Activated B cell treated with CpG ODN at 0.5 μM for 24 hours (primary cell): ENCODE measurements around the gene ZNF91. TPM values are rescaled to one million over a fixed set of nuclear protein-coding genes. Genes with fewer than 3 reads are reported as not detected.

ENCODE experiments used
- ATAC-seq: fragments of 200-7000 bp; cut with Tn5 transposase; one replicate; pipeline ENCODE4 v1.10.0; 2021; ENCODE audit warnings: low read depth, mild to moderate bottlenecking, moderate library complexity
- CTCF ChIA-PET: fragments of 350-600 bp; sonication (Branson Sonifier 250); formaldehyde crosslinking; loops from one replicate; lab custom pipeline; 2021; ENCODE audit warnings: antibody characterized with exemption; lab: Charles Lee
- POLR2A ChIA-PET: fragments of 350-600 bp; sonication (Branson Sonifier 250); formaldehyde crosslinking; loops from one replicate; lab custom pipeline; 2021; ENCODE audit warnings: antibody characterized with exemption; lab: Charles Lee
- DNase-seq: peaks from one replicate; pipeline ENCODE4 v3.0.0; 2022
- H3K27ac Mint-ChIP-seq: one replicate; pipeline ENCODE4 v1.8.0; 2020; ENCODE audit warnings: mixed read lengths
- H3K27me3 Mint-ChIP-seq: one replicate; pipeline ENCODE4 v1.8.0; 2021; ENCODE audit warnings: mixed read lengths
- H3K36me3 Mint-ChIP-seq: one replicate; pipeline ENCODE4 v1.8.0; 2021; ENCODE audit warnings: low read depth, mixed read lengths
- H3K4me1 Mint-ChIP-seq: one replicate; pipeline ENCODE4 v1.8.0; 2021; ENCODE audit warnings: mixed read lengths
- H3K4me3 Mint-ChIP-seq: one replicate; pipeline ENCODE4 v1.8.0; 2020; ENCODE audit warnings: mild to moderate bottlenecking, mixed read lengths
- H3K9me3 Mint-ChIP-seq: one replicate; pipeline ENCODE4 v1.8.0; 2020; ENCODE audit warnings: mixed read lengths
- intact Hi-C: fragments of 100-400 bp; cut with micrococcal nuclease; formaldehyde crosslinking; loops from one replicate; pipeline ENCODE4 v1.15.1; 2024
- total RNA-seq: library from RNA; stranded (reverse); gene quantifications from 2 replicates; pipeline ENCODE4 v1.2.3, GENCODE V29; 2022
- TF ChIP-seq, protein P1 (sequence below): fragments of 200-600 bp; IDR thresholded peaks from one replicate; pipeline ENCODE4 v1.8.0; 2022; ENCODE audit warnings: antibody characterized with exemption, mild to moderate bottlenecking

Gene ZNF91
- total RNA-seq, 1 donor from 2014 or later: 70.9 TPM

DNA sequence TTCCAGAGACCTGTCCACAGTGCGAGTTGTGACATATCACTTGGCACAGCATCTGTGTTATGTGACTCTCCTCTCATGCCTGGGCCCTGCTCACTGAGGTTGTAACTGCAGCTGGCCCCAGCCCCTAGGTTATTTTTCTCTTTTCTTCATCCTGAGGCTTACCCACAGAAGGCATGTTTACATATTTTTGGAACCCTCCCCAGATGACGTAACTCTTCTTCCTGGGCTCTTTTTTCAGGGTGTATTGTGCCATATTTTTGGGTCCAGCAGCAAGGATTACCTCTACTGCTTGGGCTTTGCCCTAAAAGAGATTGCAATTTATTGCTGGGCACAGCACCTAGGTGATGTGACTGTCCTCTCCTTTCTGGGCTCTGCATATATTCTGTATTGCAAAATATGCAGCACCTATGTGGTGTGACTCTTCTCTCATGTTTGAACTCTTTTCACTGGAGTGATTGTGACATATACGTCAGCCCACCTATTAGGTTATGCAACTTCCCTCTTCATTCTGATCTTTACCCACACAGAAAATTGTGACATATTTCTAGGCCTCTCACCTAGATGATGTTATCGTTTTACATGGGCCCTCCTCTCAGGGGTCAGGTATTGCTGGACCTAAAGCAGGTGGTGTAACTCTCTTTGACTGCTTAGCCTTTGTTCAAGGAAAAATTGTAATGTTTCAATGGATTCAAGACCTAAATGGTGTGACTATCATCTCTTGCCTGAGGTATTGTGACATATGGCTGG, 80.6 kb downstream of the ZNF91 start:
- Mint-ChIP-seq H3K4me1 (no peaks in the 10 kb centered on the region), H3K27me3 (no peaks in the 10 kb centered on the region), H3K27ac (no peak overlapping the region), H3K36me3 (no peaks in the 10 kb centered on the region), H3K9me3 (no peaks in the 10 kb centered on the region), H3K4me3 (no peak overlapping the region)
- ChIA-PET POLR2A (no interaction called here), CTCF (no interaction called here)
- intact Hi-C loops: no loop called here
- DNase-seq (no peak), ATAC-seq (no peak)
- TF ChIP-seq, protein P1, sequence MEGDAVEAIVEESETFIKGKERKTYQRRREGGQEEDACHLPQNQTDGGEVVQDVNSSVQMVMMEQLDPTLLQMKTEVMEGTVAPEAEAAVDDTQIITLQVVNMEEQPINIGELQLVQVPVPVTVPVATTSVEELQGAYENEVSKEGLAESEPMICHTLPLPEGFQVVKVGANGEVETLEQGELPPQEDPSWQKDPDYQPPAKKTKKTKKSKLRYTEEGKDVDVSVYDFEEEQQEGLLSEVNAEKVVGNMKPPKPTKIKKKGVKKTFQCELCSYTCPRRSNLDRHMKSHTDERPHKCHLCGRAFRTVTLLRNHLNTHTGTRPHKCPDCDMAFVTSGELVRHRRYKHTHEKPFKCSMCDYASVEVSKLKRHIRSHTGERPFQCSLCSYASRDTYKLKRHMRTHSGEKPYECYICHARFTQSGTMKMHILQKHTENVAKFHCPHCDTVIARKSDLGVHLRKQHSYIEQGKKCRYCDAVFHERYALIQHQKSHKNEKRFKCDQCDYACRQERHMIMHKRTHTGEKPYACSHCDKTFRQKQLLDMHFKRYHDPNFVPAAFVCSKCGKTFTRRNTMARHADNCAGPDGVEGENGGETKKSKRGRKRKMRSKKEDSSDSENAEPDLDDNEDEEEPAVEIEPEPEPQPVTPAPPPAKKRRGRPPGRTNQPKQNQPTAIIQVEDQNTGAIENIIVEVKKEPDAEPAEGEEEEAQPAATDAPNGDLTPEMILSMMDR: no peak

DNA sequence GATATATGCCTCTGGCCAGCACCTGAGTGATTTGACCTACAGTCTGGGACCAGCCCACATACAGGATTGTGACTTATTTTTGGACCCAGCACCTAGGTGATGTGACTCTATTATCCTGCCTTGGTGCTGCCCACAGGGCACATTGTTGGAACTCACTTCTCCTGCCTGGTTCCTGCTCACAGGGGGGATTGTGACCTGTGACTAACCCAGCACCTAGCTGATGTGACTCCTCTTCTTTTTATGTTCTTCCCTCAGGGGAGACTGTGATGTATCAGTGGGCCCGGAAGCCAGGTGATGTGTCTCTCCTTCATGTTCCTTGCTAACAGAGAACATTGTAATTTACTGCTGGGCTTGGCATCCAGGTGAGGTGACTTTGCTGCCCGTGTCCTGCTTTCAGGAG, 82.1 kb downstream of the ZNF91 start:
- ChIA-PET CTCF (no interaction called here), POLR2A (no interaction called here)
- intact Hi-C loops: no loop called here
- no peak for ATAC-seq
- TF ChIP-seq, protein P1: no peak
- no peak for DNase-seq
- no peak overlapping the region for H3K27ac Mint-ChIP-seq
- H3K27me3 Mint-ChIP-seq: no peaks in the 10 kb centered on the region
- H3K4me3 Mint-ChIP-seq: no peak overlapping the region
- no peaks in the 10 kb centered on the region for H3K9me3 Mint-ChIP-seq
- H3K4me1 Mint-ChIP-seq: no peaks in the 10 kb centered on the region
- no peaks in the 10 kb centered on the region for H3K36me3 Mint-ChIP-seq

DNA sequence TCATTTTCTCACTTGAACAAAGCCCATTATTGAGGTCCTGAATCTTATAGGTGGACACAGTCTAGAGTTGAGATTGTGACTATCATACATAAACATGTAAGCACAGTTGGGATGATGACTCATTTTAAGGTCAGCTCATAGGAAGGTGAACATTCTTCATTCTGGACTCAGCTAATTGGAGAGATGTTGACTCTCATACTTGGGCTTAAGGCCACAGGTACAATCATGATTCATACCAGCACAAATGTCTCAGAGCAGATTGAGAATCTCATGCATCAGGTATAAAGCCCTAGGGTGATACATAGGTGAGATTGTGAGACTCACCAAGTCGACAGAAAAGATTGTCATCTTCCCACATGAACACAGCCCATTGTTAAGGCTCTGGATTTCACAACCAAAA, 82.8 kb downstream of the ZNF91 start:
- no peak overlapping the region for H3K4me3 Mint-ChIP-seq
- intact Hi-C loops: no loop called here
- POLR2A ChIA-PET: no interaction called here
- no peak for ATAC-seq
- H3K4me1 Mint-ChIP-seq: no peaks in the 10 kb centered on the region
- H3K36me3 Mint-ChIP-seq: no peaks in the 10 kb centered on the region
- CTCF ChIA-PET: no interaction called here
- no peak for DNase-seq
- no peaks in the 10 kb centered on the region for H3K9me3 Mint-ChIP-seq
- TF ChIP-seq, protein P1: no peak
- no peak overlapping the region for H3K27ac Mint-ChIP-seq
- no peaks in the 10 kb centered on the region for H3K27me3 Mint-ChIP-seq

DNA sequence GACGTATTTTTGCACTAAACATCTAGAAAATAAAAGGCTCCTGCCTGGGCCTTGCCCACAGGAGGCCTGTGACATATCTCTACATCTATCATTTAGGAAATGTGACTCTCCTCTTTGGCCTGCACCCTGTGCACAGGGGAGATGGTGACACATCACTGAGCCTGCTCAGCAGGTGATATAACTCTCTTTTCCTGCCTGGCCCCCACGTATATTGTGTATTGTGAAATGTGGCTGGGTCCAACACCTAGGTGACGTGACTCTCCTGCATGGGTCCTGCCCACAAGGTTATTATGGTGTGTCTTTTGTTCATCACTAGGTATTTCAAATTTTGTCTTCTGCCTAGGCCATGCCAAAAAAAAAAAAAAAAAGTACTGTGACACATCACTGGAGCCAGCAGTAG, 83.7 kb downstream of the ZNF91 start:
- Mint-ChIP-seq H3K27ac (no peak overlapping the region), H3K9me3 (no peaks in the 10 kb centered on the region), H3K27me3 (no peaks in the 10 kb centered on the region), H3K36me3 (no peaks in the 10 kb centered on the region), H3K4me3 (no peak overlapping the region), H3K4me1 (no peaks in the 10 kb centered on the region)
- CTCF ChIA-PET: no interaction called here
- intact Hi-C loops: no loop called here
- no peak for ATAC-seq
- DNase-seq: no peak
- POLR2A ChIA-PET: no interaction called here
- TF ChIP-seq, protein P1: no peak

DNA sequence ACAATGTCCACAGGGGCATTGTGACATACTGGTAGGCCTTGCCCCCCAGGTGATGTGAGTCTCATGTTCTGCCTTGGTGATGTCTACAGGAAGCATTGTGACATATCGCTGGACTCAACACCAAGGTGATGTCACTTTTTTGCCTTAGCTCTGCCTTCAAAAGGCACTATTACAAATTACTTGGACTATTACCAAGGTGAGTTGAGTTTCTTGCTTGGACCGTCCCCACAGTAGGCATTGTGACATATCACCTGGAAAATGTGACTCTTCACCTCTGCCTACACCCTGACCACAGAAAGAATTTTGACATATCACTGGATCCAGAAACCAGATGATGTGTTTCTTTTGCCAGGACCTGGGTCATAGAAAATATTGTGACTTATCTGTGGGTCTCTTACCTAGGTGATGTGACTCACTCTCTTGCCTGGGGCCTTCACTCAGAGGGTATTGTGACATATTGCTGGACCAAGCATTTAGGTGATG, 84.5 kb downstream of the ZNF91 start:
- Mint-ChIP-seq H3K27ac (no peak overlapping the region), H3K36me3 (no peaks in the 10 kb centered on the region), H3K4me1 (no peaks in the 10 kb centered on the region), H3K9me3 (no peaks in the 10 kb centered on the region), H3K27me3 (no peaks in the 10 kb centered on the region), H3K4me3 (no peak overlapping the region)
- POLR2A ChIA-PET: no interaction called here
- ATAC-seq: no peak
- CTCF ChIA-PET: no interaction called here
- TF ChIP-seq, protein P1: no peak
- DNase-seq: no peak
- intact Hi-C loops: no loop called here
